Natural killer cell (primary cell): ENCODE measurements around the gene PPM1F. TPM values are rescaled to one million over a fixed set of nuclear protein-coding genes. Genes with fewer than 3 reads are reported as not detected.

Experiments
- ATAC-seq, 3 donors: fragments of 150-1000 bp in 2 of 3; fragments of 200-7000 bp in 1 of 3; cut with Tn5 transposase; 1 replicate in 1 of 3; 2 replicates in 2 of 3; pipeline ENCODE4 v1.10.0; 2021; ENCODE audit warnings: mild to moderate bottlenecking in 2 of 3, moderate library complexity in 2 of 3
- DNase-seq, 2 donors: peaks; one replicate each; pipeline versions ENCODE4 v3.0.0 to v3.0.0-alpha.2; 2013 to 2021; ENCODE audit warnings: mixed read lengths in 1 of 2
- H3K27ac ChIP-seq: one replicate; pipeline ENCODE4 v1.5.1; 2013; ENCODE audit warnings: mild to moderate bottlenecking, low read length
- H3K27me3 ChIP-seq: one replicate; pipeline ENCODE4 v1.6.1; 2013; ENCODE audit warnings: low read length; ENCODE audit not compliant: control insufficient read depth, insufficient read depth
- H3K36me3 ChIP-seq: one replicate; pipeline ENCODE4 v1.6.1; 2013; ENCODE audit warnings: low read length; ENCODE audit not compliant: control insufficient read depth, insufficient read depth
- H3K4me1 ChIP-seq: one replicate; pipeline ENCODE4 v1.6.1; 2013; ENCODE audit warnings: low read length; ENCODE audit not compliant: control insufficient read depth, insufficient read depth
- H3K4me3 ChIP-seq: one replicate; pipeline ENCODE4 v1.5.1; 2013; ENCODE audit warnings: low read length
- H3K9me3 ChIP-seq: one replicate; pipeline ENCODE4 v1.6.1; 2013; ENCODE audit warnings: low read length; ENCODE audit not compliant: control insufficient read depth, insufficient read depth
- H3K27ac Mint-ChIP-seq, 2 donors: one replicate each; pipeline ENCODE4 v1.8.0; 2022; ENCODE audit warnings: mild to moderate bottlenecking in 2 of 2, mixed read lengths in 2 of 2, moderate library complexity in 1 of 2
- H3K27me3 Mint-ChIP-seq, 2 donors: one replicate each; pipeline ENCODE4 v1.8.0; 2022; ENCODE audit warnings: low read depth in 2 of 2, mixed read lengths in 2 of 2
- H3K36me3 Mint-ChIP-seq: one replicate; pipeline ENCODE4 v1.8.0; 2022; ENCODE audit warnings: mixed read lengths
- H3K4me1 Mint-ChIP-seq, 2 donors: one replicate each; pipeline ENCODE4 v1.8.0; 2022; ENCODE audit warnings: mixed read lengths in 2 of 2
- H3K4me3 Mint-ChIP-seq: one replicate; pipeline ENCODE4 v1.8.0; 2022; ENCODE audit warnings: mild to moderate bottlenecking, moderate library complexity, mixed read lengths
- H3K9me3 Mint-ChIP-seq, 2 donors: one replicate each; pipeline ENCODE4 v1.8.0; 2022; ENCODE audit warnings: mixed read lengths in 2 of 2
- CTCF ChIP-seq: fragments of 200-600 bp; IDR thresholded peaks from one replicate; pipeline ENCODE4 v1.8.0; 2022; ENCODE audit warnings: antibody characterized with exemption
- WGBS: methylation state at CpG from one replicate; pipeline ENCODE4 v1.1.7; 2013; ENCODE audit warnings: missing lambda C conversion rate; ENCODE audit not compliant: insufficient coverage; 5-methylcytosine and 5-hydroxymethylcytosine counted together
- intact Hi-C: fragments of 100-400 bp; cut with micrococcal nuclease; formaldehyde crosslinking; loops from one replicate; pipeline ENCODE4 v1.14.2; 2022
- total RNA-seq, 4 donors: library from RNA; stranded (reverse); fragments of 120-200 nt in 1 of 4; gene quantifications; one replicate each; pipeline versions ENCODE4 v1.2.3 to v1.2.4, GENCODE V29; 2013 to 2022

The PPM1F gene
- total RNA-seq, 3 donors from 2014 or later (not counting 1 experiment from before 2014, with no cell fraction given) = 25.1 to 30.3 (median 25.5) TPM

- TF ChIP-seq CTCF = no peak
- Mint-ChIP-seq H3K9me3 (no peaks in the 10 kb centered on the region), H3K4me3 (peak overlapping the region; percentile 63), H3K4me1 (peaks cover 7 to 36% of the 10 kb centered on the region in 2 donors), H3K27ac (no peak overlapping the region), H3K27me3 (no peaks in the 10 kb centered on the region), H3K36me3 (no peaks in the 10 kb centered on the region)
- no peak overlapping the region for H3K4me3 ChIP-seq
- DNase-seq (no peak), ATAC-seq (no peak)
- H3K27me3 ChIP-seq = no peaks in the 10 kb centered on the region
- no peak overlapping the region for H3K27ac ChIP-seq
- H3K4me1 ChIP-seq = peaks cover 22% of the 10 kb centered on the region
- no peaks in the 10 kb centered on the region for H3K9me3 ChIP-seq
- WGBS = 90% methylated on average over 6 of the region's 7 CpGs
- no peaks in the 10 kb centered on the region for H3K36me3 ChIP-seq
- intact Hi-C loops = no loop called here
Measured at GRCh38 chr22:21951062-21951461, 1.6 kb downstream of the PPM1F start.

DNA sequence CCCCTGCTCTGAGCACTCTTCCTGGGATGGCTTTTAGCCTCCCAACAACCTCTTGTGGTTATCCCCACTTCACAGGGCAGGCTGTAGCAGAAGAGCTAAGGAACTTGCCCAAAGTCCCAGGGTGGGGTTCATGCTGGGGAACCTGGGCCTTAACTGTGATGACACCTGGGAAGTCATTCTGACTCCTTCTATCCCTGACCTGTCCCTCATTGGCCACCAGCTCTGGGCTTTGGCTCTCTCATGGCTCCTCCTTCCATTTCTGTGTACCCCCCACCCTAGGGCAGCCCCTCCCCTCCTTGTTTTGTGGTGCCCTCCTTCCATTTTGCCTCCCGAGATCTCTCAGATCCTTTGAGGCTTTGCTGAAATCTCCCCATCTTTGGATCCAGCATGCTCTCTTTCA lies 2.7 kb downstream of the PPM1F start:
- Mint-ChIP-seq H3K27ac (no peak overlapping the region), H3K9me3 (no peaks in the 10 kb centered on the region), H3K4me3 (no peak overlapping the region), H3K27me3 (no peaks in the 10 kb centered on the region), H3K36me3 (no peaks in the 10 kb centered on the region), H3K4me1 (peaks cover 7 to 39% of the 10 kb centered on the region in 2 donors)
- intact Hi-C loops = no loop called here
- Histone ChIP-seq H3K9me3 (no peaks in the 10 kb centered on the region), H3K4me3 (no peak overlapping the region), H3K36me3 (peaks cover 9% of the 10 kb centered on the region), H3K27me3 (no peaks in the 10 kb centered on the region), H3K27ac (no peak overlapping the region), H3K4me1 (peaks cover 22% of the 10 kb centered on the region)
- no peak for DNase-seq
- TF ChIP-seq CTCF = no peak
- WGBS = 87% methylated on average over 1 of the region's 1 CpG
- ATAC-seq = no peak

DNA sequence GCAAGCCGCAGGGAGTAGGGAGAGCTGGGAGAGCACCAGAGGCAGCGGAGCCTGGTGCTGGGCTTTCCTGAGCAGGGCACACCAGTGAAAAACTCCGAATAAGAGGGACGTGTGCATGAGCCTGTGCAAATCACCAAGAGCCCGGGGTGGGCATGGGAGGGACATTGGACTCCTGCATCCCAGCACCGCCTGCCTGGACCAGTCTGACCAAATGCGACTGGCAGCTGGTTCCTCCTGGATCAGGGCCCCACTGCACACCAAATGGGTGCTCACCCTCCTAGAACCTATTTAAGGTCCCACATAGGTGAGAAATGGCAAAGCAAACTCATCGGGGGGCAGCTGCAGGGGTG lies 3.1 kb downstream of the PPM1F start:
- Mint-ChIP-seq H3K4me3 (no peak overlapping the region), H3K27me3 (no peaks in the 10 kb centered on the region), H3K27ac (no peak overlapping the region), H3K4me1 (peaks cover 7 to 39% of the 10 kb centered on the region in 2 donors), H3K9me3 (no peaks in the 10 kb centered on the region), H3K36me3 (no peaks in the 10 kb centered on the region)
- no peaks in the 10 kb centered on the region for H3K27me3 ChIP-seq
- no peak for DNase-seq
- peaks cover 22% of the 10 kb centered on the region for H3K4me1 ChIP-seq
- ATAC-seq = no peak
- H3K36me3 ChIP-seq = peaks cover 13% of the 10 kb centered on the region
- H3K27ac ChIP-seq = no peak overlapping the region
- no peak overlapping the region for H3K4me3 ChIP-seq
- H3K9me3 ChIP-seq = no peaks in the 10 kb centered on the region
- WGBS = 86% methylated on average over 8 of the region's 8 CpGs
- no peak for TF ChIP-seq CTCF
- intact Hi-C loops = no loop called here

- Histone ChIP-seq H3K27me3 (no peaks in the 10 kb centered on the region), H3K36me3 (peaks cover 13% of the 10 kb centered on the region), H3K4me3 (no peak overlapping the region), H3K27ac (no peak overlapping the region), H3K9me3 (no peaks in the 10 kb centered on the region), H3K4me1 (peaks cover 22% of the 10 kb centered on the region)
- ATAC-seq (no peak), DNase-seq (no peak)
- Mint-ChIP-seq H3K9me3 (no peaks in the 10 kb centered on the region), H3K4me3 (no peak overlapping the region), H3K36me3 (no peaks in the 10 kb centered on the region), H3K4me1 (peaks cover 7 to 39% of the 10 kb centered on the region in 2 donors), H3K27me3 (no peaks in the 10 kb centered on the region), H3K27ac (no peak overlapping the region)
- intact Hi-C loops = no loop called here
- no peak for TF ChIP-seq CTCF
- 76% methylated on average over 7 of the region's 7 CpGs for WGBS
Measured at GRCh38 chr22:21948824-21949568, 3.7 kb downstream of the PPM1F start.
